Breast epithelium (tissue), 4 donors: Measurements from ENCODE around the gene COMT. TPM values are rescaled to one million over a fixed set of nuclear protein-coding genes. Genes with fewer than 3 reads are reported as not detected.

Experiments used
- DNase-seq, 2 donors: peaks; one replicate each; pipeline ENCODE4 v3.0.0-alpha.2; 2019; ENCODE audit warnings: low spot score in 2 of 2
- H3K27ac ChIP-seq, 2 donors: fragments of 200-600 bp; sonication (generic) in 1 of 2; one replicate each; pipeline ENCODE4 v1.5.1; 2016 to 2019; ENCODE audit warnings: mild to moderate bottlenecking in 1 of 2
- H3K27me3 ChIP-seq, 2 donors: fragments of 200-600 bp; sonication (generic) in 1 of 2; one replicate each; pipeline versions ENCODE4 v1.5.1 to v1.6.0; 2017 to 2019; ENCODE audit warnings: control low read depth in 1 of 2, mild to moderate bottlenecking in 1 of 2
- H3K36me3 ChIP-seq: fragments of 200-600 bp; one replicate; pipeline ENCODE4 v1.5.1; 2019
- H3K4me1 ChIP-seq, 2 donors: fragments of 200-600 bp; sonication (generic); one replicate each; pipeline ENCODE4 v1.5.1; 2016 to 2019; ENCODE audit warnings: control low read depth in 1 of 2
- H3K4me3 ChIP-seq, 3 donors: fragments of 200-600 bp; sonication (generic); 1 replicate in 2 of 3; 2 replicates in 1 of 3; pipeline ENCODE4 v1.5.1; 2016 to 2019; ENCODE audit warnings: mild to moderate bottlenecking in 3 of 3, moderate library complexity in 2 of 3
- H3K9me3 ChIP-seq, 2 donors: fragments of 200-600 bp; sonication (generic) in 1 of 2; one replicate each; pipeline ENCODE4 v1.5.1; 2016 to 2019; ENCODE audit warnings: control low read depth in 1 of 2
- POLR2A ChIP-seq: fragments of 450-650 bp; IDR thresholded peaks from one replicate; pipeline ENCODE4 v1.6.1; 2016; ENCODE audit warnings: antibody characterized with exemption, mild to moderate bottlenecking, moderate library complexity
- POLR2AphosphoS5 ChIP-seq, 3 donors: sonication (generic); formaldehyde crosslinking; IDR thresholded peaks; one replicate each; pipeline ENCODE4 v1.6.1; 2017; ENCODE audit warnings: antibody characterized with exemption in 3 of 3
- intact Hi-C: fragments of 100-400 bp; cut with DNase I; formaldehyde crosslinking; loops from one replicate; pipeline ENCODE4 v1.15.1; 2023; ENCODE audit warnings: low total_unique reads
- total RNA-seq, 3 donors: library from RNA; depleted of rRNA; stranded (reverse); fragments of >200 nt; gene quantifications; one replicate each; pipeline ENCODE4 v1.1.0, GENCODE V29; 2016
- TF ChIP-seq, protein P1 (sequence below), 3 donors: fragments of 450-650 bp; IDR thresholded peaks; one replicate each; pipeline ENCODE4 v1.5.1; 2016 to 2017; ENCODE audit warnings: antibody characterized with exemption in 3 of 3, mild to moderate bottlenecking in 3 of 3, moderate library complexity in 3 of 3

Gene COMT
- total RNA-seq, 3 donors from 2014 or later: 136 to 198 (median 196) TPM

DNA sequence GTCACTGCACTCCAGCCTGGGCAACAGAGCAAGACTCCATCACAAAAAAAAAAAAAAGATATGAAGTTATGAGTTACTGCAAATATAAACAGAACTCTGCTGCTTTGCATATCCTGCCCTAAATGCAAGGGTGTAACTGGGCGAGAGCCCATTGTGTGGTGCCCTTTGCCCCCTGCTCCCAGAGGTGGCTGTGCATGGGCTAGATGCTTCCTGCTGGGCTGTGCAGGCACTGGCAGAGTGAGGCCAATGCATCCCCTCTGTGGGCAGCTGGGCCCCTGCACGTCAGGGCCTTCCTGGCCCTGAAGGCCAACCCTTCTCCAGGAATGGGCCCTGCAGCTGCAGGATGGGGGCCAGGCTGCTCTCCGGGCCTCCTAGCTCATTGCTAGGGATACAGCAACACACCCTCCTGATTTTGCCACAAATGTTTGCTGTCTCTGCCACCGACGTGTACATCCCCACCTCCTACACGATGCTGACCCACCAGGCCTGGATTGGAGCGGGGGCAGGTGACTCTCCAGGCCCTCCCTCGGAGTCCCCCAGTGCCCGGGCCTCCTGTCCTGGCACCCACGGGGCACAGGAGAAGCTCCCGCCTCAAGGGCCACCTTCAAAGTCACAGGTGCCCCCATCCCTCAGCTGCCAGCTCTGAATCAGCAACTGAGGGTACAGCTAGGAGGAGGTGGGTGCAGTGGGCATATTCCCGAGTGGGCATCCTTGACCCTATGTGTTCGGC is 40.7 kb upstream of the COMT start:
- Histone ChIP-seq H3K9me3 (no peaks in the 10 kb centered on the region), H3K36me3 (no peaks in the 10 kb centered on the region), H3K27ac (no peak overlapping the region), H3K4me1 (no peaks in the 10 kb centered on the region), H3K4me3 (no peak overlapping the region), H3K27me3 (no peaks in the 10 kb centered on the region)
- TF ChIP-seq POLR2A: no peak
- TF ChIP-seq, protein P1, sequence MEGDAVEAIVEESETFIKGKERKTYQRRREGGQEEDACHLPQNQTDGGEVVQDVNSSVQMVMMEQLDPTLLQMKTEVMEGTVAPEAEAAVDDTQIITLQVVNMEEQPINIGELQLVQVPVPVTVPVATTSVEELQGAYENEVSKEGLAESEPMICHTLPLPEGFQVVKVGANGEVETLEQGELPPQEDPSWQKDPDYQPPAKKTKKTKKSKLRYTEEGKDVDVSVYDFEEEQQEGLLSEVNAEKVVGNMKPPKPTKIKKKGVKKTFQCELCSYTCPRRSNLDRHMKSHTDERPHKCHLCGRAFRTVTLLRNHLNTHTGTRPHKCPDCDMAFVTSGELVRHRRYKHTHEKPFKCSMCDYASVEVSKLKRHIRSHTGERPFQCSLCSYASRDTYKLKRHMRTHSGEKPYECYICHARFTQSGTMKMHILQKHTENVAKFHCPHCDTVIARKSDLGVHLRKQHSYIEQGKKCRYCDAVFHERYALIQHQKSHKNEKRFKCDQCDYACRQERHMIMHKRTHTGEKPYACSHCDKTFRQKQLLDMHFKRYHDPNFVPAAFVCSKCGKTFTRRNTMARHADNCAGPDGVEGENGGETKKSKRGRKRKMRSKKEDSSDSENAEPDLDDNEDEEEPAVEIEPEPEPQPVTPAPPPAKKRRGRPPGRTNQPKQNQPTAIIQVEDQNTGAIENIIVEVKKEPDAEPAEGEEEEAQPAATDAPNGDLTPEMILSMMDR (IDR thresholded peaks at IDR 0.05): no peak
- no peak for TF ChIP-seq POLR2AphosphoS5 (IDR thresholded peaks at IDR 0.05)
- intact Hi-C loops: loop anchor here (5.0 kb wide), 1 partner anchor 174 kb away; no protein-coding TSS in a partner anchor
- no peak for DNase-seq

DNA sequence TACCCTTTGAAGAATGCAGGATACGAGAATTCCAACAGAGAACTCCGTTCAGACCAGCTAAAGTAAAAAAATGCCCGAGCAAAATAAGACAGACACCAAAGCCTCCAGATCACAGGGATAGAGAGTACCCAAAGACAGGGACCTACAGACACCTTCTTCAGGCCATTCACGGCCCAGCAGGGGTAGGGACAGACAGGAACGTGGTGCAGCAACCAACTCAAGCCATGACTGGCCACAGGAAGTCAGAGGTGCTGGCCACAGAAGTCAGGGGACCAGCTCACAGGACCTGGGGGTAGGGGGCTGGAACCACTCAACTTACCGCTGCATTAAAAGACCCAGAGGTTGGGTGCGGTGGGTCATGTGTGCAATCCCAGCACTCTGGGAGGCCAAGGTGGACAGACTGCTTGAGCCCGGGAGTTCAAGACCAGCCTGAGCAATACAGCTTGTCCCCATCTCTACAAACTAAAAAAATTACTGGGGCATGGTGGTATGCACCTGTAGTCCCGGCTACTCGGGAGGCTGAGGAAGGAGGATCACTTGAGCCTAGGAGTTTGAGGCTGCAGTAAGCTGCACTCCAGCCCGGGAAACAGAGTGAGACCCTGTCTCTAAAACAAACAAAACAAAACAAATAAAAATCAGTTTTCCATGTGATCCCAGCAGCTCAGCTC is 39.9 kb upstream of the COMT start:
- intact Hi-C loops: loop anchor here (5.0 kb wide), 1 partner anchor 174 kb away; no protein-coding TSS in a partner anchor
- no peaks in the 10 kb centered on the region for H3K27me3 ChIP-seq
- H3K4me3 ChIP-seq: no peak overlapping the region
- H3K4me1 ChIP-seq: no peaks in the 10 kb centered on the region
- H3K9me3 ChIP-seq: no peaks in the 10 kb centered on the region
- DNase-seq: no peak
- no peak for TF ChIP-seq POLR2AphosphoS5 (IDR thresholded peaks at IDR 0.05)
- TF ChIP-seq, protein P1 (IDR thresholded peaks at IDR 0.05): no peak
- TF ChIP-seq POLR2A: no peak
- no peaks in the 10 kb centered on the region for H3K36me3 ChIP-seq
- no peak overlapping the region for H3K27ac ChIP-seq

DNA sequence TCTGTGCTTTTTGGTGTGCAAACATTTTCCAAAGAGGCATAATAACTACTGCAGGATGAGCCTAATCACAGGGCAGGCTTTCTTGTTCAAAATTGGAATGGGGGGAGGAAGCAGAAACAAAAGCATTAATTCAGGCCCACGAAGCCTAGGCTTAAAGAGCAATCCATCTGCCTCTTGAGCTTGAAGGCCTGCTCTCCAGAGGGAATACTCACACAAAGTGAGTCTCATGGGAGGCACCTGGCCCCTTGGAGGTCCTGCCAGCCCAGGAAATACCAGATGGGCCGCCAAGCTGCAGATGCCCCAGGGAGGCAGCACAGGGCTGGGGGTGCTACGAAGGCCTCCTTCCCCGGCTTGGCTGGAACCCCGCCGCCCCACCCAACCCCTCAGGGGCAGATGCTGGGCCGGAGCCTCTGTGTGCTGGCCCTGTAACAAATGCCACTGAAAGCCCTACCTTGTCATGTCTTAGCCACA is 39.3 kb upstream of the COMT start:
- Histone ChIP-seq H3K36me3 (no peaks in the 10 kb centered on the region), H3K4me1 (no peaks in the 10 kb centered on the region), H3K9me3 (no peaks in the 10 kb centered on the region), H3K4me3 (no peak overlapping the region), H3K27ac (no peak overlapping the region), H3K27me3 (no peaks in the 10 kb centered on the region)
- intact Hi-C loops: loop anchor here (5.0 kb wide), 1 partner anchor 175 kb away; no protein-coding TSS in a partner anchor
- TF ChIP-seq, protein P1 (IDR thresholded peaks at IDR 0.05): no peak
- TF ChIP-seq POLR2AphosphoS5 (IDR thresholded peaks at IDR 0.05) (no peak), POLR2A (no peak)
- no peak for DNase-seq

DNA sequence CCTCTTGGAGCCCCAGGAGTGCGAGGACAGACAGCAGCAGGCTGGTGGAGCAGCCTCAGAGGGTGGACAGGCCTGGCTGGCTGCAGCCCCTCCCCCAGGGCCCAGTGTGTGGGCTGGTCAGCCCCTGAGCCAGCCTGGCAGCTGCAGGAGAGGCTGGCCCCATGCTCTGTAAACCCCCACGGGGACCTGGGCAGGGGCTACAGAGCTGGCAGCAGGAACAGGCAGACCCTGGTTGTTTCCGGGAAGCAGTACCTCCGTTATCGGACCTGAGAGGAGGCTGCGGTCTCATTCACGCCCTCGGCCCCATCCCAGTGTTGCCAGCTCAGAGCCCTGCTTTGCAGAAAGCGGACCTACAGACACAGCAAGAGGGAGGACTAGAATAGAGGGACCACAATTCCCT is 38.5 kb upstream of the COMT start:
- Histone ChIP-seq H3K27me3 (no peaks in the 10 kb centered on the region), H3K9me3 (no peaks in the 10 kb centered on the region), H3K4me3 (no peak overlapping the region), H3K27ac (no peak overlapping the region), H3K4me1 (no peaks in the 10 kb centered on the region), H3K36me3 (no peaks in the 10 kb centered on the region)
- intact Hi-C loops: loop anchor here (5.0 kb wide), 1 partner anchor 176 kb away; no protein-coding TSS in a partner anchor
- DNase-seq: no peak
- TF ChIP-seq POLR2AphosphoS5 (IDR thresholded peaks at IDR 0.05) (no peak), POLR2A (no peak)
- TF ChIP-seq, protein P1 (IDR thresholded peaks at IDR 0.05): no peak

DNA sequence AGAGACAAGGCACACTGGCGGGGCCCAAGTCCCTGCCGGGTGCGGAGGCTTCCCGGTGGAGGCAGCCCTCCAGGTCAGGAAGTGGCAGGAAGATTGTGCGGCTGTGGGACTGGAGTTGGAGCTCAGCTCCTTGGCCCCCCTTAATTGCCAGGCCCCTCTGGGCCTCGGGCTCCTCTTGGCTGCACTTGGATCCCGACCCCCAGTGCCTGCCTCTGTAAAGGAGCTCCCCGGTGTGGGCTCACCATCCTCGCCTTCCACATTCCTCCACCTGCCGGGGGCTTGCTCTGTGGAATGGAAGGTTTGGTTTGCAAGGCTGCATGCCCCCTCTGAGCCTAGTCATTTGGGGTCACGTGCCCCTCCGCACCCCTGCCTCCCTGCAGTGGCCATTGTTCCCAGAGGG is 38.1 kb upstream of the COMT start:
- Histone ChIP-seq H3K36me3 (no peaks in the 10 kb centered on the region), H3K27me3 (no peaks in the 10 kb centered on the region), H3K9me3 (no peaks in the 10 kb centered on the region), H3K4me1 (no peaks in the 10 kb centered on the region), H3K27ac (no peak overlapping the region), H3K4me3 (no peak overlapping the region)
- DNase-seq: no peak
- intact Hi-C loops: loop anchor here (5.0 kb wide), 1 partner anchor 176 kb away; no protein-coding TSS in a partner anchor
- TF ChIP-seq, protein P1 (IDR thresholded peaks at IDR 0.05): no peak
- TF ChIP-seq POLR2A: no peak
- TF ChIP-seq POLR2AphosphoS5 (IDR thresholded peaks at IDR 0.05): no peak
